NCI-H1417 (cell line): ENCODE measurements around the gene WASF2.
"Not testable (repeated sequence)": the region's sequence is repeated elsewhere in the genome, so short reads cannot be mapped to it uniquely, and the experiment has no call there.

Source experiments
- DNase-seq, 3 experiments: peaks; one replicate each; lab custom pipeline; 2025; lab: John Stamatoyannopoulos, UW

WASF2 gene

DNA sequence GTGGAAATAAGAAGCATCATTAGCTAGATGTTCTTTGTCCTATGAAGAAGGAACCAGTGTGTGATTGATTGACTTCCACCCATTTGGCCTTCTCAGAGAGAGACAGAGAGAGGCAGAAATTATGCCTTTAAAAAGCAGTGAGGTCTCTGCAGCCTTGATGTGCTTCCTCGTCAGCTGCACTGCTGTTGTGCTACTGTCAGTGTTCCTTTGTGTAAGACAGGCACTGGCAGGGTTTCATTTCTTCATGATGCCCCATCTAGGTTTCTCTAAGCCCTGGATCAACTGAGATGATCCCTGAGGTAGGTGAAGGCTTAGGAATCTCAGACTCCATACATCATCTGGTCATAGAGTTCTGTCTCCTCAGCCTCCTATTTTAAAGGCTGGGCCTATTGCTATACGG, 62.6 kb downstream of the WASF2 start:
- no peak for DNase-seq

DNA sequence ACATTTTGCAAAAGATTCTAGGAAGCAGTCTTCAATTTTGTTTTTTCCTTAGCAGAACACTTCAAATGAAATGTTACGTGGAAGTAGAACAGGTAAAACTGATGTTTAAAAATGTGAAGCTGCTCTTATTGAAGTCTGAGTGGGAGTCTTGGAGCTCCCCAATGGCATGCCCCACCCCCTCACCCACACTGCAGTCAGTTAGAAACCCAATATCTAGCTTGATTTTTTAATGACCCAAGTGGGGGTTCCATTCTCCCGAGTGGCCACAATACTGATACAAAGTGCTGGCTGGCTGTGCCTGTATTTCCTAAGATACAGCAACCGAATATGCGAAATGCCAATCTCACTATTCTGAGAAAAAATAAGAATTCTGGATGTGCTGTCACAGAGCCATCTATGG, 66.3 kb downstream of the WASF2 start:
- no peak for DNase-seq

GRCh38 chr1:27418326-27419185, 71.4 kb downstream of the WASF2 start:
- peak in 1 of 3 experiments; percentile 32 for DNase-seq

GRCh38 chr1:27417713-27418112, 72.3 kb downstream of the WASF2 start:
- no peak for DNase-seq

- DNase-seq, result peak; percentile 32 to 87 (median 55)
Observed at GRCh38 chr1:27416387-27417111, 73.4 kb downstream of the WASF2 start.

DNA sequence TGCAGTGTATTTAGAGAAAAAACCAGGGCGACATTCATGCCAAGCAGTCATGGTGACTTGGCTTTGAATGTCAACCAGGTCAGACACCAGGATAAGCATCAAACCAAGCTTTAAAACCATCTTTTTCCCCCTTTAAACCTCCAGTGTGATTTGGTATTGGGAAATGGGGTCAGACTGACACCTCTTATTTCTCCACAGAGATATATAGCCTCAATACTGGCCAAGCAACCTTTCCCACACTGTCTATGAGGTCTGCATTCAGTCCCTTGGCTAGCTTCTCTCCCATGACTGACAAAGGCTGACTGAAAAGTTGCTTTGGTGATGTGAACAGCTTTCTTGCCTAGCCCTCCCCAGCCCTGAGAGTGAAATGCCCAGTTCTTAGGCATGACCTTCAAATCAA, 75.9 kb downstream of the WASF2 start:
- no peak for DNase-seq

DNA sequence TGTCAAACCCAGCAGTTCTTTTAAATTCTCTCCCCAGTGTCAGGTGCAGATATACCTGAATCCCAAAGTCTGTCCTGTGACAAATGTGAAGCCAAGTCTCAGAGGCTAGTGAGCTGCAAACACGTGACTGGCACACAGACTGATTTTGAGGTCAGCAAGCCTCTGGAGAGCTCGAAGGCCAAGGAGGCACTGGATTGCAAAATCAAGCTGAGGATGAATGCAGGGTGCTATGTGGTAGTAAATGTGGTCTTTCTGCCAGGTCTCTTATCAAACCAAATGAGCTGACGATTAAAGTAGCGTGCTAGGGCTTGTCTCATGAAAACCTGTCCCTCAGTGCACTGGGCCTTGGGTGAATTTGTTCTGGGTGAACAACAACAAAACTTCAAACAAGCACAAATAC, 77.0 kb downstream of the WASF2 start:
- no peak for DNase-seq

- no peak for DNase-seq
Observed at GRCh38 chr1:27412502-27412901, 77.5 kb downstream of the WASF2 start.

DNA sequence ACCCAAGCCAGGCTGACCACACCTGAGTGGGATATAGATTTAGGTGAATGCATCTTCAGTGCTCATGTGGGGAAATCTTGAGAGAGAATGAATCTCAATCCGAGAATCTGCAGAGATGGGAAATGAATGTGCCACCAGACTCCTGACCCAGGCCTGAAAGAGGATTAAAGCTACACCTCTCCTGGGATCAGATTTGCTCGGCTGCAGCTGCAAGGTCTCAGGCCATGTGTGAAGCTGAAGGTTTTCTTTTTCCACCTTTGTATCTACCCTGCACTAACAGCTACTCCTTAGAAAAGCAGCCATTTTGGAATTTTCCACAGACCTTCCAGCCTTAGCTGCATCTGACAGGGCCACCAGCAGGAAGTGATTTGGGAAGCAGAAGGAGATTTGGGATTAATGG, 79.3 kb downstream of the WASF2 start:
- DNase-seq, result no peak

GRCh38 chr1:27409669-27410068, 80.3 kb downstream of the WASF2 start:
- no peak for DNase-seq

DNA sequence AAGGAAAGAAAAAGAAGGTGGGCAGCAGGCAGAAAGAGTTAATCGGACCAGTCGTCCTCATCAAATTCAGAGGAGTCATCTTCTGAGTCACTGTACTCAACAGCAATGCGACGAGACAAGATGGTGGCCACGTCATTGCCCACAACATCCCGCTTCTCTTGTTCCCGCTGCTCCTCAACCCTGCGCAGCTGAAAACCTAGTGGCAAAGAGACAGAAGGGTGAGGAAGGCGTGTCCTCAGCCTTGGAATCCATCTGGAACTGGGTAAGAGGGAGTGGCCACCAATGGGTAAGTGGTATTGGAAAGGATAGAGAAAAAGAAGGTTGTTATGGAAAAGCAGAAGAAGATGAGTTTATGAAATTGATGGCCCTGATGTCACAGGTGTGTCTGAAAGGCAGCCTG, 81.8 kb downstream of the WASF2 start:
- DNase-seq, result no peak

- DNase-seq, result not testable (repeated sequence)
Observed at GRCh38 chr1:27406791-27407190, 83.2 kb downstream of the WASF2 start.

- DNase-seq, result no peak
Observed at GRCh38 chr1:27406362-27406680, 83.6 kb downstream of the WASF2 start.

GRCh38 chr1:27405598-27406361, 84.2 kb downstream of the WASF2 start:
- not testable (repeated sequence) for DNase-seq

DNA sequence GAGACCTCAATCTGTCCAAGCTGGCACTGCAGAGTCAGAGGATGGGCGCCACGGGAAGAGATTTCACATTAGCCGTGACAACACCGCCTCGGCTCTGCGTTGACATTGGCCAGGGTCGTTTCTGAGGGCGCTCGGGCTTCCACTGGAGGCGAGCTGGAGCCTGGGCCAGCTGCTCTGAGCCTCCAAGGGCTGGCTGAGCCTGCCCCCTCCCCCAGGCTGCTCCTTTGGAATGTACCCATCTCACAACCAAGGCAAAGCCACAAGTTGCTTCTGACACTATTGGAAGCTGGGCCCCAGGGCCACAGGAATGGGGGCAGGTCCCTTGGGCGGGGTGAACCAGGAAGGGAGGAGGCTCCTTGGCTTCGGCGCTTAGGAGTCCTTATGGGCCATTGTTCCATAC, 84.9 kb downstream of the WASF2 start:
- no peak for DNase-seq

- no peak for DNase-seq
Observed at GRCh38 chr1:27403931-27404330, 86.0 kb downstream of the WASF2 start.

DNA sequence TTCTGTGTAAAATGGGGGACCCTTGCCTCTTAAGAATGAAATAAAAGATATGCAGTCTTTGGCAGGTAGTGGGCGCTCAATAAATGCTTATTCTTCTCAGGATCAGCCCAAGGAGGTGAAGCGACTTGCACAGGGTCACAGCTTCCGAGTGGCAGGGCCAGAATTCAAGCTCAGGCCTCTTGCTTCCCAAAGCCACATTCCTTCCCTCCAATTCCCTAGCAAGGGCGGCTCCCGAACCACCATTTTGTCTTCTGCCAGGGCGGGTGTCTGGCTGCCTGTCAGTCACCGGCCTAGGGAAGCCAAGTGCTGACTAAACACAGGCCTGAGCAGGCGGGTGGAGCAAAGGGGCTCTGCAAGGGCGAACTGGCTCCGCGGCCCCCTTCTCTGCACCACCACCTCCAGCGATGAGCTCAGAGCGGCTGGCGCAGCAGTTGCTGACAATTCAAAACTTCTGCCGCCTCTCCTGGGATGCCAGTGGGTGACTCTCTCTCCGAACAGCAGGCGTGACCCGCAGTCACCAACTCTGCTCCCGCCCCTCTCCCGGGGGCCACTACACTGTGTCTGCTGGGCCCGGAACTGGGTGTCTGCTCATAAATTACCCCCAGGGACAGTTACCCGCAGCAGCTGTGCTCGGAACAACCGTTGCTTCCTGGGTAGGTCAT, 86.8 kb downstream of the WASF2 start:
- DNase-seq, result no peak

GRCh38 chr1:27402349-27402754, 87.6 kb downstream of the WASF2 start:
- DNase-seq, result no peak

GRCh38 chr1:27400963-27401341, 89.0 kb downstream of the WASF2 start:
- DNase-seq, result no peak

DNA sequence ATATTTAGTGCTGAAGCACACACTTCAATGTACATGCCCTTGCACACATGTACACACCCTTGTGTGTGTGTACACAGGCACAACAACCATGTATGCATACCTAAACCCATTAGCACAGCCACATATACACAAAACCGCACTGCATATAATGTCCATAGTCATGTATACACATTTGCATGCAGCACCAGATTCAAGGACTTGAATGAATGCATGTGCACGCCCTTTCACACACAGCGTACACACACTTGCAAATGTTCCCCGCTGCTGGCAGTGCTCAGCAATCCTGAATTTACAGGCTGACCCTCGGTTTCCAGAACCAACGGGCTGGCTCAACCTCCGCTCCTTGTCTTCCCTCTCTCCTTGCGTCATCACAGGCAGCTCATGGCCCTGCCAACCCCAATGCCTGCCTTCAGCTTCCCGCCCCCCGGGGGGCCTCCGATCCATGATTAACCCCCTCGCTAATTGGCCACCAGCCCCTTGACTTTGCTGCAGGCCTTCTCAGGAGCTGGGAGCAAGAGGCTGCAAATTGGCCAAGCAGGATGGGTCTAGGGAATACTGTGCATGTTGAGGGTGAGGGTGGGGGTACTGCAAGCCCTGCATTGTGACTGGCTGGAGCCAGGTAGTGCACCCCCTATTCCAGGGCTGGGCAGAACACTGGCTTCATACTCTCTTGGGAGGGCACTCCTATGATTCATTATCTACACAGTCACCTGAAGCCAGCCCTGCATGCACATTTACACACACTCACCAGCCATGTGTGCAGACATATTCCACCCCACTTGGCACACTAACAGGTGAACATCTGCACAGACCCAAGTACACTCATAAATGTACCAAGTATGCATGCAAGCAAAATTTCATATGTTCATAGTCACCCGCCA, 89.6 kb downstream of the WASF2 start:
- no peak for DNase-seq
